Activated CD8-positive, alpha-beta T cell treated with anti-CD3 and anti-CD28 coated beads for 36 hours (primary cell): ENCODE results near the gene IGLON5. TPM values are rescaled to one million over a fixed set of nuclear protein-coding genes. Genes with fewer than 3 reads are reported as not detected.
A peak's percentile ranks its signal among the peaks of the same experiment; 100 is the strongest.

ENCODE experiments used
- ATAC-seq: fragments of 200-7000 bp; cut with Tn5 transposase; one replicate; pipeline ENCODE4 v1.10.0; 2021; ENCODE audit warnings: mild to moderate bottlenecking, moderate library complexity
- CTCF ChIA-PET: fragments of 350-600 bp; sonication (Branson Sonifier 250); formaldehyde crosslinking; loops from one replicate; lab custom pipeline; 2021; ENCODE audit warnings: antibody characterized with exemption; lab: Charles Lee
- POLR2A ChIA-PET: fragments of 350-600 bp; sonication (Branson Sonifier 250); formaldehyde crosslinking; loops from one replicate; lab custom pipeline; 2021; ENCODE audit warnings: antibody characterized with exemption; lab: Charles Lee
- DNase-seq: peaks from one replicate; pipeline ENCODE4 v3.0.0-alpha.2; 2020
- H3K27ac Mint-ChIP-seq: one replicate; pipeline ENCODE4 v1.8.0; 2021; ENCODE audit warnings: mild to moderate bottlenecking, mixed read lengths
- H3K27me3 Mint-ChIP-seq: one replicate; pipeline ENCODE4 v1.8.0; 2021; ENCODE audit warnings: mixed read lengths
- H3K36me3 Mint-ChIP-seq: one replicate; pipeline ENCODE4 v1.8.0; 2021; ENCODE audit warnings: low read depth, mixed read lengths
- H3K4me1 Mint-ChIP-seq: one replicate; pipeline ENCODE4 v1.8.0; 2021; ENCODE audit warnings: low read depth, mixed read lengths
- H3K4me3 Mint-ChIP-seq: one replicate; pipeline ENCODE4 v1.8.0; 2021; ENCODE audit warnings: mild to moderate bottlenecking, moderate library complexity, mixed read lengths
- H3K9me3 Mint-ChIP-seq: one replicate; pipeline ENCODE4 v1.8.0; 2021; ENCODE audit warnings: mixed read lengths
- CTCF ChIP-seq: fragments of 200-600 bp; IDR thresholded peaks from one replicate; pipeline ENCODE4 v1.8.0; 2022; ENCODE audit warnings: antibody characterized with exemption, mild to moderate bottlenecking
- intact Hi-C: fragments of 100-400 bp; cut with micrococcal nuclease; formaldehyde crosslinking; loops from one replicate; pipeline ENCODE4 v1.10.0; 2022
- total RNA-seq, 2 experiments: library from RNA; stranded (reverse); gene quantifications; one replicate each; pipeline ENCODE4 v1.2.3, GENCODE V29; 2021

IGLON5 gene
- total RNA-seq, 2 experiments from 2014 or later: 0.16 to 0.23 TPM

GRCh38 chr19:51320280-51320657 lies 8.8 kb downstream of the IGLON5 start:
- ChIA-PET POLR2A (no interaction called here), CTCF (no interaction called here)
- Mint-ChIP-seq H3K27ac (no peak overlapping the region), H3K4me3 (no peak overlapping the region), H3K9me3 (no peaks in the 10 kb centered on the region), H3K27me3 (peaks cover 24% of the 10 kb centered on the region), H3K4me1 (no peaks in the 10 kb centered on the region), H3K36me3 (no peaks in the 10 kb centered on the region)
- no peak for ATAC-seq
- intact Hi-C loops: no loop called here
- no peak for DNase-seq
- no peak for TF ChIP-seq CTCF

- intact Hi-C loops: no loop called here
- DNase-seq (no peak), ATAC-seq (no peak)
- Mint-ChIP-seq H3K36me3 (no peaks in the 10 kb centered on the region), H3K4me3 (no peak overlapping the region), H3K27me3 (peaks cover 36% of the 10 kb centered on the region), H3K27ac (no peak overlapping the region), H3K4me1 (peaks cover 4% of the 10 kb centered on the region), H3K9me3 (no peaks in the 10 kb centered on the region)
- POLR2A ChIA-PET: no interaction called here
- CTCF ChIA-PET: no interaction called here
- TF ChIP-seq CTCF: no peak
These were observed 10.4 kb downstream of the IGLON5 start for GRCh38 chr19:51321799-51322198.

GRCh38 chr19:51323481-51324166 lies 12.2 kb downstream of the IGLON5 start:
- Mint-ChIP-seq H3K27ac (no peak overlapping the region), H3K36me3 (no peaks in the 10 kb centered on the region), H3K4me3 (no peak overlapping the region), H3K27me3 (peaks cover 41% of the 10 kb centered on the region), H3K9me3 (no peaks in the 10 kb centered on the region), H3K4me1 (peaks cover 9% of the 10 kb centered on the region)
- no peak for ATAC-seq
- ChIA-PET CTCF (interaction anchor here (1.0 kb wide), 1 partner anchor 10 kb away, joined by 3 read pairs; no protein-coding TSS in a partner anchor), POLR2A (no interaction called here)
- no peak for TF ChIP-seq CTCF
- DNase-seq: no peak
- intact Hi-C loops: no loop called here

GRCh38 chr19:51324167-51324481 lies 12.7 kb downstream of the IGLON5 start:
- ChIA-PET POLR2A (no interaction called here), CTCF (interaction anchor here (1.0 kb wide), 1 partner anchor 10 kb away, joined by 3 read pairs; no protein-coding TSS in a partner anchor)
- H3K9me3 Mint-ChIP-seq: no peaks in the 10 kb centered on the region
- no peak for TF ChIP-seq CTCF
- DNase-seq: no peak
- peaks cover 42% of the 10 kb centered on the region for H3K27me3 Mint-ChIP-seq
- no peak overlapping the region for H3K27ac Mint-ChIP-seq
- peaks cover 9% of the 10 kb centered on the region for H3K4me1 Mint-ChIP-seq
- ATAC-seq: no peak
- H3K36me3 Mint-ChIP-seq: no peaks in the 10 kb centered on the region
- intact Hi-C loops: no loop called here
- no peak overlapping the region for H3K4me3 Mint-ChIP-seq

- H3K36me3 Mint-ChIP-seq: peaks cover 1% of the 10 kb centered on the region
- intact Hi-C loops: no loop called here
- no peaks in the 10 kb centered on the region for H3K9me3 Mint-ChIP-seq
- DNase-seq: peak; percentile 52
- no peak overlapping the region for H3K27ac Mint-ChIP-seq
- H3K4me3 Mint-ChIP-seq: no peak overlapping the region
- TF ChIP-seq CTCF: no peak
- peaks cover 9% of the 10 kb centered on the region for H3K4me1 Mint-ChIP-seq
- CTCF ChIA-PET: no interaction called here
- POLR2A ChIA-PET: no interaction called here
- ATAC-seq: peak; percentile 40
- peaks cover 52% of the 10 kb centered on the region for H3K27me3 Mint-ChIP-seq
These were observed 13.9 kb downstream of the IGLON5 start for GRCh38 chr19:51325161-51325976.
